HG02678 (cell line): ENCODE measurements around the gene INTS6.
A peak's percentile ranks its signal among the peaks of the same experiment; 100 is the strongest.

Source experiments
- ATAC-seq: cut with Tn5 transposase; IDR thresholded peaks from one replicate; pipeline ENCODE4 v1.9.1; 2021; ENCODE audit warnings: mild to moderate bottlenecking, moderate library complexity; ENCODE audit not compliant: unreplicated experiment

Gene INTS6, protein sequence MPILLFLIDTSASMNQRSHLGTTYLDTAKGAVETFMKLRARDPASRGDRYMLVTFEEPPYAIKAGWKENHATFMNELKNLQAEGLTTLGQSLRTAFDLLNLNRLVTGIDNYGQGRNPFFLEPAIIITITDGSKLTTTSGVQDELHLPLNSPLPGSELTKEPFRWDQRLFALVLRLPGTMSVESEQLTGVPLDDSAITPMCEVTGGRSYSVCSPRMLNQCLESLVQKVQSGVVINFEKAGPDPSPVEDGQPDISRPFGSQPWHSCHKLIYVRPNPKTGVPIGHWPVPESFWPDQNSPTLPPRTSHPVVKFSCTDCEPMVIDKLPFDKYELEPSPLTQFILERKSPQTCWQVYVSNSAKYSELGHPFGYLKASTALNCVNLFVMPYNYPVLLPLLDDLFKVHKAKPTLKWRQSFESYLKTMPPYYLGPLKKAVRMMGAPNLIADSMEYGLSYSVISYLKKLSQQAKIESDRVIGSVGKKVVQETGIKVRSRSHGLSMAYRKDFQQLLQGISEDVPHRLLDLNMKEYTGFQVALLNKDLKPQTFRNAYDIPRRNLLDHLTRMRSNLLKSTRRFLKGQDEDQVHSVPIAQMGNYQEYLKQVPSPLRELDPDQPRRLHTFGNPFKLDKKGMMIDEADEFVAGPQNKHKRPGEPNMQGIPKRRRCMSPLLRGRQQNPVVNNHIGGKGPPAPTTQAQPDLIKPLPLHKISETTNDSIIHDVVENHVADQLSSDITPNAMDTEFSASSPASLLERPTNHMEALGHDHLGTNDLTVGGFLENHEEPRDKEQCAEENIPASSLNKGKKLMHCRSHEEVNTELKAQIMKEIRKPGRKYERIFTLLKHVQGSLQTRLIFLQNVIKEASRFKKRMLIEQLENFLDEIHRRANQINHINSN

DNA sequence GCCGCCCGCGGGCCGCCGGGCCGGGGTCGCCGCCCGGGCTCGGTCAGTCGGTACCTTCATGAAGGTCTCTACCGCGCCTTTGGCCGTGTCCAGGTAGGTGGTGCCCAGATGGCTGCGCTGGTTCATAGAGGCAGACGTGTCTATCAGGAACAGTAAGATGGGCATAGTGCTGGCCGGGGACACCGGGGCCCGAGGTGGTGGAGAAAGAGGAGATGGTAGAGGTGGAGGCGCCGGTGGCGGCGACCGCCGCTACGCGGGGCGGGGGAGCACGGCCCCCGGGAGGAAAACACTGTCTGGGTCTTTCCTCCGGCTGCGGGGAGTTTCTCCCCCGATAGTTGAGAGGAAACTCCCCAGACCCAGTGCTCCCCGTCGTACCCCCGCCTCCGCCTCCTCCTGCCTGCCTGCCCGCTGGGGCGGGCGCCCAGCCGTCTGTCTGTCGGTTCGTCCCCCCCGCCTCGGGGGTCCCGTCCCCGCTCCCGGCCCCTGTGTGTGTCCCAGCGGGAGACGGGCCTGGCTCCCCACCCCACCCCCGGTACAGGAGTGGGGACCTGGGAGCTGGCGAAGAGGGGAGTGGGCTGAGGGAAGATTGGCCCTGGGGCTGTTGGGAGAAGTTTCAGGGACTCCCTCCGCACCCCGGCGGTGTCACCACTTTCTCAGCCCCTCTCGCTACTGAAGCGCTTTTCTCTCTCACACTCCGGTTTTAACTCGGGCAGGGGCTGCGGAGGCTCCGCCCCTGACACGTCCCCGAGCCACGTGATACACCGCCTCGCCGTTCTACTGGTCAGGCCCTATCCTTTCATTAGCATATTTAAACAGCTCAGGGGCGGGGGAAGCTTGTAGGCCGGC is at the start of gene INTS6:
Gene INTS6, minus strand, starts transcription at position 676 of the 846 bp plus-strand sequence. Its CDS starts 511 bp downstream, at position 165.
- peak; percentile 67 for ATAC-seq

GRCh38 chr13:51502153-51502651 is 49.4 kb upstream of the INTS6 start:
- ATAC-seq: peak; percentile 94

GRCh38 chr13:51501592-51502152 is 48.8 kb upstream of the INTS6 start:
- ATAC-seq: peak; percentile 24

DNA sequence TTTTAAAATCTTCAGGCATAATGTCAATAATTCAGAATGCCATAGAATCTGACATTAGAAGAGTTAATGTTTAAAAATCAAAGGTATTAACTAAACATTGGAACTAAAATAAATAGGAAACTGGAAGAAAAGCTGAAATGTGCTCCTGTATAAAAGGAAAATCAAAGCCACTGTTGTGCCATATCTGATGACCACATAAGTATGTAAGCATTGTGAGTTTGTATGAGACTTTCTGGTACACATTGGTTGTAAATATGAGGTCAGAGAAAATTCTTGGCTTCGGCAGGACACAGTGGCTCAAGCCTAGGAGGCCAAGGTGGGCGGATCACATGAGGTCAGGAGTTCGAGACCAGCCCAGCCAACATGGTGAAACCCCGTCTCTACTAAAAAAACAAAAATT is 48.3 kb upstream of the INTS6 start:
- no peak for ATAC-seq

DNA sequence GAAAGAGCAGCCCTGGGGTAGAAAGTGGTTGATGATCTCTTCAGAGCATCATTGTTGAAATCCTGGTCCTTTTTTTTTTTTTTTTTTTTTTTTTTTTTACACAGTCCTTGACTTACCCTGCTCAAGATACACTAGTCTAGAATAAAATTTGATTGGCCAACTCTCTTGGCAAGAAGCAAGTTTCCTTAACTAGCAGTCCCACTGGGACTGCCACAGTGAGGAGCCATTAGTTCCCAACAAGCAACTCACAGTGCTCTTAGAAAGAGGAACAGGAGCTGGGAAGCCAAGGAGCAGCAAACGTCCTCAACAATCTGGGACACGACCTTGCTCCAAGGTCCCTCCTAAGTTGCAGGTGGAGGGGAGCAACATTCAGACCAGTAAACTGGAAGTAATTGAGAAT is 47.9 kb upstream of the INTS6 start:
- no peak for ATAC-seq

- ATAC-seq: no peak
Measured at GRCh38 chr13:51499841-51500240, 47.0 kb upstream of the INTS6 start.

DNA sequence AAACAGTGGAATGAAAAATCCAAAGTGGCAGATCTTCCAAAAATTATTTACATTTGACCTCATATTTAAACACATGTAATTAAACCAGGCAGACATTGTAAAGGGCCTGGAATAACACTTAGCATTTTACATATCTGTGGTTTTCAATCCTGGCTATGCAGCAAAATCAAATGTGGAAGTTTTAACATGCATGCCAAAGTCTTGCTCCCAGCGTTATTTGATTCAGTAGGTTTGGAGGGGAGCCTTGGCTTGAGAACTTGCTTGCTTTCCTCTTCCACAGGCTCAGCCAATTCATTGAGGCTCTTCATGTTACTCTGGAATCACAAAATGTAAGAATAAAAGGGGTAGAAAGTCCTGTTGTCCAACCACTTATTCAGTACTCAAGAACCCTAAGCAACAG is 42.5 kb upstream of the INTS6 start:
- ATAC-seq: no peak

GRCh38 chr13:51494156-51494555 is 41.3 kb upstream of the INTS6 start:
- no peak for ATAC-seq

- ATAC-seq: no peak
Measured at GRCh38 chr13:51488212-51488611, 35.4 kb upstream of the INTS6 start.

GRCh38 chr13:51481656-51482055 is 28.8 kb upstream of the INTS6 start:
- ATAC-seq: no peak

- no peak for ATAC-seq
Measured at GRCh38 chr13:51479199-51479523, 26.3 kb upstream of the INTS6 start.

DNA sequence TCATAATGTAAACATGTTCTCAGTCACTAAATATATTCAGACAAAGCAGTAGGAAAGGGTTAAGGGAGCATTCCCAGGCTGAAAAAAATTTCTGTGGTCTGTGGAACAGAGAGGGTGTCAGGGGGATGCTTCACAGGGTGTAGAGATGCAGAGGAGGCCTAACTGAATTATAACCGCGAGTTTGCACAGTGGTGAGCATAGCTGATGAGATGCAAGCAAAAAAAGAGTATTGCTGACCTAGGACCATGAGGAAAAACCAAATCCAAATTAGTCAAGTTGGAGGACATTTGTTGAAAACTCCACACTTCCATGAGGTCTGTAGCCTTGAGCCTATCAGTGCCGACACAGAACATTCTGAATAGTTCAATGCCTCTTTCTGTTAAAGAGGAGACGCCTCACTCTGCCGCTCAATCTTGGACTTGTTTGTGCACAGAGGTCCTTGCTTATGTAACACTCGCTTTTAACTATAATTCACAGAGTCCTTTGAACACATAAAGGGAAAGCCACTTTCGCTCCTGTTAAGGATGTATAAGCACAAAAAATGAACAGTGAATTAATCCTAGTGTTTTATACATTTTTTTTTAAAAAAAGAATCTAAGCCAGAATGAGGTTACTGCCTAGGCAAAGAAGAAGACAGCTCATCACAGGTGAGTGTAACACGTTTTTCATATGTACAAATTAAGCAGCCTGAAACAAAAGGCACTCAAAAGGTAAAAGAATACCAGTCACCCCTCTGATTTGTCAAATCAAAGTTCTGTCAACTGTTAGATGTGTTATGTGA is 25.8 kb upstream of the INTS6 start:
- no peak for ATAC-seq

- no peak for ATAC-seq
Measured at GRCh38 chr13:51477653-51478324, 25.0 kb upstream of the INTS6 start.

GRCh38 chr13:51477149-51477548 is 24.3 kb upstream of the INTS6 start:
- ATAC-seq: no peak

- no peak for ATAC-seq
Measured at GRCh38 chr13:51475727-51476501, 23.1 kb upstream of the INTS6 start.

GRCh38 chr13:51469790-51470189 is 17.0 kb upstream of the INTS6 start:
- no peak for ATAC-seq

DNA sequence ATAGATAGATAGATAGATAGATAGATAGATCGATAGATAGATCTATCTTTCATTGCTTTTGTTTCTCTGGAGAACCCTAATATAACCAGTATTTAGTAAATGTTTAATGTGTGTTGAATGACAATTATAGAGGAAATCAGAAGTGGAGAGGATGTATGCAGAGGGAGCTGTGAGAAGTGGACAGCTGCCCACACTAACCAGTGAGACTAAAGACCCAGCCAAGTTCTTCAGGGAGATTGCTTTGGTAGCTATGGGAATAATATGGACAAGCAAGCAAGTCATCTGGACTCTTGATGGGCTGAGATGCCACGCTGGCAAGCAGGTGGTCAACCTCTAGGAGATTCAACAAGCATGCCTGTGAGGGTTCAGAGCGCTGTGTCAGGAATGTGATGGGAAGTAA is 14.9 kb upstream of the INTS6 start:
- no peak for ATAC-seq

DNA sequence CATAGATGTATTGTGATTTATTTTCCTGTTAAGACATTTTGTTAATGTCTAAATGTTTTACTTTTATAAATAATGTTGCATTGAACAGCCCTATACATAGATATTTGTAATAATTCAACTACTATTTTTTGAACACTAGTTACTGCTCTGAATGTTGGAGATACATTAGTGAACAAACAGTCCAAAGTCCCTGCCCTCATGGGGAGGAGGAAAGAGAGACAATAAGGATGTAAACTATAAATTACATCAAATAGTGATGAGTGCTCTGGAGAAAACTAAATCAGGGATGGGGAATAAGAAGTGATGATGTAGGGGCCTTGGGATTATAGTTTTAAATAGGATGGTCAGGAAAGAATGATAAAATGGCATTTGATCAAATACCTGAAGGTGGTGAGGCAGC is 12.3 kb upstream of the INTS6 start:
- ATAC-seq: no peak
